T-helper 1 cell treated with Interleukin-12 subunit alpha and Interleukin-12 subunit beta and Interleukin-4 antibody, amounts not matched to agents 30 μg/mL and 1 μg/mL, for 36 hours (primary cell): ENCODE results near the gene CA11.

Experiments
- H3K27ac Mint-ChIP-seq: one replicate; pipeline ENCODE4 v1.8.0; 2021; ENCODE audit warnings: mild to moderate bottlenecking, mixed read lengths
- H3K27me3 Mint-ChIP-seq: one replicate; pipeline ENCODE4 v1.8.0; 2021; ENCODE audit warnings: low read depth, mixed read lengths
- H3K36me3 Mint-ChIP-seq: one replicate; pipeline ENCODE4 v1.8.0; 2021; ENCODE audit warnings: low read depth, mixed read lengths
- H3K4me1 Mint-ChIP-seq: one replicate; pipeline ENCODE4 v1.8.0; 2021; ENCODE audit warnings: low read depth, mixed read lengths
- H3K4me3 Mint-ChIP-seq: one replicate; pipeline ENCODE4 v1.8.0; 2021; ENCODE audit warnings: mild to moderate bottlenecking, moderate library complexity, mixed read lengths
- H3K9me3 Mint-ChIP-seq: one replicate; pipeline ENCODE4 v1.8.0; 2021; ENCODE audit warnings: mixed read lengths

Gene CA11

DNA sequence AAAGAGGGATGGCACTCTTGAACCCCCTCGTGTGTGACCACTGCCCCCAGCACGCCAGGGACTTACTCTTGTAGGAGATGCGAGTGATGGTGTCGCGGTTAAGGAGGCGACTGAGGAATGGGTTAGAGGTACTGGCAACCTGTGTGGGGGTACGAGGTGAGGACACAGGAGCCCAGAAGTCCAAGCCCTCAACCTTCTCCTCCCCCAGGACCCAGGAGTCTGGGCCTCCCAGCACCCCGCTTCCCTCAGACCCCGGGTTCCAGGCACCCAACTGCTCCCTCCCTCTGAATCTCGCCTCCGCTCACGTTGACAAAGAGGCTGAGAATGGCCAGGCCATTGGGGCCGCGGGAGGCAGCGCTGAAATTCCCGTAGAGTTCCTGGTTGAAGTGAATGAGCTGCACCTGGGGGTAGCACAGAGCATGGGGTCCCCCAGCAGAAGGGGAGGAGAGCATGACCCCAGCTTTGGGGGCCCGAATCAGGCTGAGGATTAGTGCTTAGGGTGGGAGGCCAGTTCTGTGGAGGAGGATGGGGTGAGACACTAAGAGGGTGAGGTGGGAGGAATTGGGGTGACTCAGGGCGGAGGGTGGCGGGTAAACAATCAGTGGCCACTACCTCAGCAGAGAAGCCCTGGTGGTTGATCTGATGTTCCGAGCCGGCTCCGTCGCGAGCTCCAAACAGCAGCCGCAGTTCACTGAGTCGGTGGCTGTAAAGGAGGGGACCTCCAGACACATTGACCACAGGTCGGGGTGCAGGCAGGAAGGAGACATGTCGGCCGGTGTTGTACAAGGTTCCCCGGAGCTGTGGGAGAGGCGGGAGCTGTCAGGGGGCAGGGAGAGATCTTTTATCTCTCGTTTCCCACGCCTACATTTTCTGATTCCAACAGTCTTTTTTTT, 6.3 kb downstream of the CA11 start:
- Mint-ChIP-seq H3K27ac (no peak overlapping the region), H3K4me3 (no peak overlapping the region), H3K36me3 (peaks cover 6% of the 10 kb centered on the region), H3K4me1 (peaks cover 23% of the 10 kb centered on the region), H3K27me3 (peaks cover 3% of the 10 kb centered on the region), H3K9me3 (no peaks in the 10 kb centered on the region)

DNA sequence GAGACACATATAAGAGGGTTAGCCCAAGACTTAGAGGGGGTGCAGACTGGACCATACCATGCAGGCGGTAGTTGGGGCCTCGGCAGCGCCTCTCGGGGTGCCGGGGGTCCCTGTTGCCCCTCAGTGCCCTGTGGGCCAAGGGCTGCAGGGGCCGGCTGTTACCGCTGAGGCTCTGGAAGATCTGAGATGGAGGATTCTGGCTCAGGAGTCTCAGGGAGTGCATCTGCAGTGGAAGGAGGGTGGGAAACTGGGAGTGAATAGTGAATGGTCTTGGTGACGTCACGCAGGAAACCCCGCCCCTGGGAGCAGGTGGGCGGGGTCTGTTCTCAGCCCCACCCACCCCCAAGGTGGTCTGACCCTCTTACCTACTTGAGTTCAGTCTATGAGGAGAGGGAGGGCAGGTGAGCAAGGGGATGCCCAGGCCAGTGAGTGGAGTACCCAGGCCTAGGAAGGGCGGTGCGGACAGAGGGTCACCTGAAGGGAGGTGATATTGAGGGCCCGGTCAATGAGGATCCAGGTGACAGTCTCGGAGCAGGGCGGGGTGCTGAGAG, 7.1 kb downstream of the CA11 start:
- peak overlapping the region; percentile 100 for H3K27ac Mint-ChIP-seq
- H3K36me3 Mint-ChIP-seq: peaks cover 6% of the 10 kb centered on the region
- no peaks in the 10 kb centered on the region for H3K9me3 Mint-ChIP-seq
- H3K4me1 Mint-ChIP-seq: peaks cover 27% of the 10 kb centered on the region
- peaks cover 3% of the 10 kb centered on the region for H3K27me3 Mint-ChIP-seq
- peak overlapping the region; percentile 93 for H3K4me3 Mint-ChIP-seq

DNA sequence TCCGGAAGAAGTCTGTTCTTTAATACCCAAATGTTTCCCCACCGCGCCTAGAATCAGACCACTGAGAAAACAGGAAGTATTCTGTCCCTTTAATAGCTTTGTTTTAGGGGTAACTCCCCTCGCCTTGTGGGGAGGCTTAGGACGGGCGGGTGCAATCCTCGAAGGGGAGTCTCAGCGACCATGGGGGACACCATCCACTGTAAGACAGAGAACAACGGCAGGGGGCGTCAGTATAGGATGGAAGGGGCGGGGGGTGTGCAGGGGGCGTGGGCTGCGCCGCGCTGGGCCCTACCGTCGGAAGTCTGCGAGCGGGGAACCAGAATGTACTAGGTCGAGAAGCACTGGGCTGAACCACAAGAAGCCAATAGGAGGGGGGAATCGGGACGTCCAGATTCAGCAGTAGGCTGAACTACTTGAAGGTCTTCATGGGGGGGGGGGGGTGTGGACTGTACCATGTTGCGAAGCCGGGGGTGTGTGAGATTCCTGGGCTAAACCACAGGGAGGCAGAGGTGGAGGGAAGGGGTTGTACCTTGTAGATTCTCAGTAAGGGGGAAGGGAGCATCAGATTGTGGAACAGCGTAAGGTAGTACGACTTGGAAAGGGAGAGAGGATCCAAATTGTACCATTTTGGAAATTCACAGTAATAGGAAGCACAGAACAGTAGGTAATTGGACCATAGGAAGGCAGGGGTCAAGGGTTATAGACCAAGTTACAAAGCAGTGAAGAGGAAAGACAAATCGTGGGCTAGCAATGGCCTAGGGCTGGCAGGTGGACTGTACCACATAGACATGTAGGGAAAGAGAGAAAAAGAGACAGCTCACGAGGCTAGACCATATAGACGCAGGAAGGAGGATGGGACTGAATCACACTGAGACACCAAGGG, 7.8 kb downstream of the CA11 start:
- Mint-ChIP-seq H3K27ac (peak overlapping the region; percentile 100), H3K4me3 (peak overlapping the region; percentile 93), H3K36me3 (peaks cover 6% of the 10 kb centered on the region), H3K4me1 (peaks cover 27% of the 10 kb centered on the region), H3K9me3 (no peaks in the 10 kb centered on the region), H3K27me3 (peaks cover 3% of the 10 kb centered on the region)

DNA sequence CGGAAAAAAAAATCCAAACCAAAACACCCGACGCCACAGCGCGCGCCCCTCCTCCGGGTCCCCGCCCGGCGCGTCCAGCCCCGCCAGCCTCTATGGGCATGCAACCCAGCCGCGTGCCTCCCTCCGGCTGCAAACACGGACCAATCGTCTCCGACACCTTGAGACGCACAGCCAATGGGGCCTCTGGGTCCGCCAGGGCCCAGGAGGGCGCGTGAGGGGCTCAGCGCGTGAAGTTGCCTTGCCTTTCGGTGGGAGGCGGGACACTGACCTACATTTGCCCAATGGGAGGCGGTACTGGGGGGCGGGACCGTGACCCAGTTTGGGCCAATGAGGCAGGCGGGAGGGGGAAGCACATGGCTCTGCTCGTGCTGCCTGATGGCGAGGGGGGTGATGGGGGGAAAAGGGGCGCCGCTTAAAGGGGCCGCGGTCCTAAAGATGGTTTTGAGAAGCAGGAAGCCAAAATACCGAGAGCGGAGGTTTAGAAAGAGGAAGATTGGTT, 8.5 kb downstream of the CA11 start:
- H3K27me3 Mint-ChIP-seq: peaks cover 3% of the 10 kb centered on the region
- H3K9me3 Mint-ChIP-seq: no peaks in the 10 kb centered on the region
- H3K4me1 Mint-ChIP-seq: peaks cover 27% of the 10 kb centered on the region
- peak overlapping the region; percentile 93 for H3K4me3 Mint-ChIP-seq
- peaks cover 6% of the 10 kb centered on the region for H3K36me3 Mint-ChIP-seq
- H3K27ac Mint-ChIP-seq: peak overlapping the region; percentile 100

DNA sequence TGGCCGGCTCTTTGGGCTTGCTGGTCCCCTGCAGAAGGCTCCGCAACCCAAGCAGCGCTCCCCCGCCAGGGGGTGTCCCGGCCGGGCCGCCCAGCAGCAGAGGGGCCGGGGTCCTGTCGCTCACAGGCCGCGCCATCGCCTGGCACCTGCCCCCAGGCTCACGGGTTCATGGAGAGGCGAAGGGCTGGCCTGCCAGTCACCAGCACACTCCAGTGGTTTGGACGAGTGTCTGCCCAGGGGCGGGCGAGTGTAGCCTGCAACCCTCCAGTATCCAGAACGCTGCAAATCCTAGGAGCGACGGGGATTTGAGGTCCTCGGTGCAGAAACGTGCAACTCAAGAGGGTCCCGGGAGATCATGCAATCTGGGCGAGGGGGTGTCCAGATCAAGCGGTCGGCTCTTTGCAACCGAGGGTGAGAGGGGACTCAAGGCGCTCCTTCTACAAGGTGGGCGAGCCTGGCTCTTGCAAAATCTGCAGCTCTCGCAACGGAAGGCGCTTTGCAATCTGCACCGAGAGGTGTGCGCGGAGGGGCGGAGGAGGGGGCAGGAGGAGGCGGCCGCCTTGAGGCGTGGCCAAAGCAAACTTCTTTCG, 9.0 kb downstream of the CA11 start, which contains the start of gene DBP:
DBP (minus strand) TSS at position 521 of the 590 bp plus-strand sequence; CDS start at position 136, 385 bp downstream.
- peaks cover 27% of the 10 kb centered on the region for H3K4me1 Mint-ChIP-seq
- H3K4me3 Mint-ChIP-seq: peak within 1 kb of the TSS; percentile 93

DNA sequence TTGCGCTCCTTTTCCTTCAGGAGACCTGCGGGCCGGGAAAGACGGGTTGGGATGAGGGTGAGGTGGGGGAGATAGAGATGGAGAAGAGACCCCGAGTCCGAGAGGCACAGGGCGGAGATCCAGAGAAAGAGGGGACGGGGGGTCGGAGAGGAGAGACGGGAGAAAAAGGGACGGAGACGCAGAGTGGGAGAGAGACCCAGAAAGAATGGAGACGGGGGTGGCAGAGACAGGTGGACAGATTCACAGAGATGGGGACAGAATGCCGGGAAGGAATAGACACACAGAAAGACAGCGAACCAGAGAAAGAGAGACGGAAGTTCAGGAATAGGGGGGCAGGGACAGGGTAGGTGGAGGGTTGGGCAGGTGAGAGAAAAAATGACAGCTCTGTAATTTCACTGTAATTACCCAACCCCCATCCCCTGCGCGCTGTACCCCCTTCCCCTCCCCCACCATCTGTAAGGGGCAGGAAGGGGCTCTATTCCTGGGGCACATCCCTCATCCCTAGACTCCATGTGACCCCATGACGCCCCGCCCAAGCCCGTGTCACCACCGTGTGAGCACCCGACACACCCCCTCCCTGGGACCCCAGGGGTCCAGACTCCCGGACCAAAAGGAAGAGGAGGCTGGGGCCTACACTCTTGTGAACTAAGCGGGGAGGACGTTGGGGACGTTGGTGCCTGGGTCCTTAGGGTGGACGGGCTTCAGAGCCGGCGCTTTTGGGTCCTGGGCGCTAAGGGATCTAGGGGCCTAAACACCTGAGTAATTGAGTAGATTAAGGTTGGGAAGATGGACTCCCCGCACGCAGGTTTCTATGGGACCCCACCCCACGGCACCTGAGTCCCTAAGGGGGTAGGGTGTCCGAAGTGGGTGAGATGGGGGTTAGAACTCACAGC, 9.8 kb downstream of the CA11 start:
- peaks cover 27% of the 10 kb centered on the region for H3K4me1 Mint-ChIP-seq
- H3K27me3 Mint-ChIP-seq: no peaks in the 10 kb centered on the region
- peak overlapping the region; percentile 76 for H3K27ac Mint-ChIP-seq
- no peaks in the 10 kb centered on the region for H3K9me3 Mint-ChIP-seq
- peak overlapping the region; percentile 93 for H3K4me3 Mint-ChIP-seq
- H3K36me3 Mint-ChIP-seq: peaks cover 6% of the 10 kb centered on the region

More for the DNA sequence above, 9.0 kb downstream of the CA11 start, which contains the start of gene DBP:
- Mint-ChIP-seq H3K36me3 (peaks cover 6% of the 10 kb centered on the region), H3K27ac (peak within 1 kb of the TSS; percentile 100), H3K9me3 (no peaks in the 10 kb centered on the region), H3K27me3 (peaks cover 3% of the 10 kb centered on the region)

DNA sequence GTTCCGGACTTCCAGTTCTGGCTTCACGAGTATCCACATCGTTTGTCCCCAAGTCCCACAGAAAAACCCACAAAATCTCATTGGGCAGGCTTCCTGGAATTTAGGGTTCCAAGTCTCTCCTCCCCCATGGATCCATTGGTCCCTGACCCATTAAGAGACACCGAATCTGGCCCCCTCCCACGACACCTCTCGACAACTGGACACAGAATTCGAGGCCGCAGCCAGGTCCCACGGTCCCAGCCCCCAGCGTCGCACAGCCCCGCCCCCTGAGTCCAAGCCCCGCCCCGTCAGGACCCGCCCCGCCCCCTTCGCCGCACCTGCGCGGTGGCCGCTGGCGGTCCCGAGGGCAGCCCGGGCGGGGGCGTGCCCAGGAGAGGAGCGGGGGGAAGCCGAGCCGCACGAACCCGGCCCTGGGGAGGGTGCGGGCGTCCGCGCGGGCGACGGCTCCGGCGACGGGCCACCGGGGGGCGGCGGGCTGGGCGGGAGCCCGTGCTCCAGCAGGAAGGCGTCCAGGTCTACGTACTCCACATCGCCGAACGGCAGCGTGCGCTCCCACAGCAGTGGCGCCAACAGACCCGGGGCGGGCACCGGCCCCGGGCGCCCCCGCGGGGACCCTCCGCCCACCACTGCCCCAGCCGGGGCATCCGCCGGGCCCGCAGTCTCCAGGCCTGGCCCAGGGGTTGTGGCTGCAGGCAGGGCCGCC, 10.6 kb downstream of the CA11 start:
- peak overlapping the region; percentile 81 for H3K27ac Mint-ChIP-seq

DNA sequence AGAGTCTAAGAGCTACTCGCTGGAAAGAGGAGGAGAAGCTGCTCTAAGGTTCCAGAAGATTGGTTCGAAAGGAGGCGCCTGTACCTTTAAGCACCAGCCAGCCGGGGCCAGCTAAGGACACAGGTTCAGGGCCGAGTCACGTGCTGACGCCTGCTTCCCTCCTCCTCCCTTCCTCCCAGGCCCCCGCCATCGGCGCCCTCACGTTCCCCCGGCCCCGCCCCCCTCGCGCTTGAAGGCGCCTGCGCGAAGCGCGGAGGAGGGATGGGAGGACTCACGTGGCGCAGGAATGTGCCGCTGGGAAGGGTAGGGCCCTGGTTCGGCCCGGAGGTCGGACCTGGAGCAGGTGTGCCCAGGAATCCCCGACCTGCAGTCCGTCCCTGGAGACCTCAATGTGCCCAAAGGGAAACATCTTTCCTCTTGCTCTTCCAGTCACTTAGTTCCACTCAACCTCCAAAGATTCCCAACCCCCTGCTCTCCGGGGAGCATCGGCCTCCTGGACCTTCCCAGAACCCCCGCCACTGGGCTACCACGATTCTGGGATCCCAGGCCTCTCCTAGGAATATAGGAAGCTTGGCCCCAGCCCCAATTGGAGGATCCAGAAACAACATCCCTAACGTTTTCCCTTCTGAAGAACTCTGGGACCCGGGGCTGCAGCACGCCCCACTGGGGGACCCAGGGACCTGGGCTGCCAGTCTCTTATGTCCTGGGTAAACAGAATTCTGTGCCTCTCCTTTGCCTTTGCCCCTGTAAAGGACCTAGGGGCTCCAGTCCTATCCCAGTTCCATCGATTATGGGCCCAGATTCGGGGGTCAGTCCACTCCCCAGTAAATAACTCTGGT, 11.3 kb downstream of the CA11 start:
- H3K27ac Mint-ChIP-seq: peak overlapping the region; percentile 81
- H3K36me3 Mint-ChIP-seq: peaks cover 8% of the 10 kb centered on the region

More for the DNA sequence above, 10.6 kb downstream of the CA11 start:
- Mint-ChIP-seq H3K36me3 (peaks cover 6% of the 10 kb centered on the region), H3K27me3 (no peaks in the 10 kb centered on the region), H3K9me3 (no peaks in the 10 kb centered on the region), H3K4me3 (peak overlapping the region; percentile 93), H3K4me1 (peaks cover 27% of the 10 kb centered on the region)

DNA sequence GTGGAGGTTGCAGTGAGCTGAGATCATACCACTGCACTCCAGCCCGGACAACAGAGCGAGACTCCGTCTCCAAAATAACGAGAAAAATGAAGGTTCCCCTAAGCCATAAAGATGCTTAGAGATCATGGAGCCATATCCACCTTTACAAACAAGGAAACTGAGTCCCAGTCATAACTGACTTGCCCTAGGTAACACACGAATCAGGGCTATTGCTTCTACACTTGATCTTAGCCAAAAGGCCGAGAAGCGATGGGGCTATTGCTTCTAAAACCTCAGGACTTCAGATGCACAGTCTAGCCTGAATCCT, 12.0 kb downstream of the CA11 start:
- H3K36me3 Mint-ChIP-seq: peaks cover 8% of the 10 kb centered on the region
- peak overlapping the region; percentile 76 for H3K4me3 Mint-ChIP-seq
- peaks cover 28% of the 10 kb centered on the region for H3K4me1 Mint-ChIP-seq
- H3K27ac Mint-ChIP-seq: peak overlapping the region; percentile 81
- H3K27me3 Mint-ChIP-seq: no peaks in the 10 kb centered on the region
- H3K9me3 Mint-ChIP-seq: no peaks in the 10 kb centered on the region

More for the DNA sequence above, 11.3 kb downstream of the CA11 start:
- peak overlapping the region; percentile 76 for H3K4me3 Mint-ChIP-seq
- peaks cover 28% of the 10 kb centered on the region for H3K4me1 Mint-ChIP-seq
- H3K27me3 Mint-ChIP-seq: no peaks in the 10 kb centered on the region
- H3K9me3 Mint-ChIP-seq: no peaks in the 10 kb centered on the region

DNA sequence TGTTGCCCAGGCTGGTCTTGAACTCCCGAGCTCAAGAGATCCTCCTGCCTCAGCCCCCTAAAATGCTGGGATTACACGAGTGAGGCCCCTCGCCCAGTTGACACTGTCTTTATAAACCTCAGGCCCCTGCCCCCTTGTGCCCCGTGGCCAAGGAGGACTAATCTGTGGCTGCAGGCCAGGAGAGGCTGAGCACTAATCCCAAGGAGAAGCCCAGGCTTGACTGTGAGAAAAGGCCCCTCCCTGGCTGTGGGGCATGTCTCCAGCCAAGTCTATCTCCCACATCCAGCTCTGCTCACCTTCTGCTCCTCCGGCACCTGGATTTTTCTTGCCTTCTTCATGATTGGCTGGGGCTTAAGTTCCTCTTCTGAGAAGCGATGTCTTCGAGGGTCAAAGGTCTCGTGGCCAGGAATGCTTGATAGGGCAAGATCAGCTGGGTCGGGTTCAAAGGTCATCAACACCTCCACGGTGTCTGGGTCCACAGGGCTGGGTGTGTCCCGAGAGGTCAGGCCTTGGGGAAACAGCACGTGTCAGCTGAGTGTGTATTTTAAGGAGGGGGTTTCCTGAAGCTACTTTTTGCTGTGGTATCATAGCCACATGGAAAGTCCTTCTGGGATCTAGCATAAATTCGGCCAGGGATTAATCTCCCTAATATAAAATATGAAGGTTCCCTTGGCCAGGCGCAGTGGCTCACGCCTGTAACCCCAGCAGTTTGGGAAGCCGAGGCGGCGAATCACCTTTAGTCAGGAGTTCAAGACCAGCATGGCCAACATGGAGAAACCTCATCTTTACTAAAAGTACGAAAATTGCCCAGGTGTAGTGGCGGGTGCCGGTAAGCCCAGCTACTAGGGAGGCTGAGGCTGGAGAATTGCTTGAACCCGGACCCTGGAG, 12.6 kb downstream of the CA11 start:
- Mint-ChIP-seq H3K27me3 (no peaks in the 10 kb centered on the region), H3K9me3 (no peaks in the 10 kb centered on the region), H3K4me3 (no peak overlapping the region), H3K36me3 (peaks cover 10% of the 10 kb centered on the region), H3K27ac (no peak overlapping the region), H3K4me1 (peaks cover 24% of the 10 kb centered on the region)

DNA sequence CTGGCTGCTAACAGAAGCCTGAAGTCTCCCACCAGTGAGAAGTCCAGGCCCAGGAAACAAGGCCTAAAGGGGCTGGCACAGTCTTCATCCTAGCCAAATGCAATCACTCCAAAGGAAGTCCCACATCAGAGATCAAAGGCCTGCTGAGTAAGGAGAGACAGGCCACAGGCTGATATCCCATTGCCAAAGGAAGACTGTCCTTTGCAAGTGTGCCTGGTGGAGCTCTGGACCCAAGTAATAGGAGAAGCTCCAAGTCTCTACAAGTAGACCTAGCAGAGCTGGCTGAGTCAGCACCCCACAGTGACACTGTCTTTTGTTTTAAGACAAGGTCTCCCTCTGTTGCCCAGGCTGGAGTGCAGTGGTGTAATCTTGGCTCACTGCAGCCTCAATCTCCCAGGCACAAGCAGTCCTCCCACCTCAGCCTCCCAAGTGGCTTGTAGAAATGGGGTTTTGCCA, 13.3 kb downstream of the CA11 start:
- Mint-ChIP-seq H3K27me3 (no peaks in the 10 kb centered on the region), H3K4me1 (peaks cover 18% of the 10 kb centered on the region), H3K27ac (peak overlapping the region; percentile 20), H3K4me3 (no peak overlapping the region), H3K9me3 (no peaks in the 10 kb centered on the region), H3K36me3 (peaks cover 9% of the 10 kb centered on the region)
